ENCODE results near the gene GRK5. TPM values are rescaled to one million over a fixed set of nuclear protein-coding genes. Genes with fewer than 3 reads are reported as not detected.

GRK5 gene
- total RNA-seq, 1 experiment from 2014 or later = 29.0 TPM

- no TSS peak for BruUV-seq (replicated peaks)
- Histone ChIP-seq H3K36me3 (ENCODE audit: control insufficient read depth, insufficient read depth, low read length) (no peaks in the 10 kb centered on the region), H3K4me3 (ENCODE audit: low read depth in 2 of 2, low read length in 2 of 2) (no peak overlapping the region), H3K27me3 (ENCODE audit: control insufficient read depth, insufficient read depth, low read length) (no peaks in the 10 kb centered on the region), H3K27ac (ENCODE audit: low read length) (peak overlapping the region; percentile 74), H3K4me1 (ENCODE audit: control insufficient read depth, insufficient read depth, low read length) (peaks cover 37% of the 10 kb centered on the region), H3K9me3 (ENCODE audit: control insufficient read depth, insufficient read depth, low read depth, low read length) (no peaks in the 10 kb centered on the region)
- no peak for DNase-seq (ENCODE audit: low read depth, low spot score)
- ChIA-PET POLR2A (no interaction called here), CTCF (interaction anchor here (1.0 kb wide), 1 partner anchor 11 kb away, joined by 3 read pairs; no protein-coding TSS in a partner anchor)
- intact Hi-C loops (cut with micrococcal nuclease; ENCODE audit: unreplicated experiment) (no loop called here), in situ Hi-C loops (cut with HindIII; ENCODE audit: low pct_unique_long_range_greater_than_20kb, low sequenced_read_pairs) (no loop called here)
- TF ChIP-seq POLR2AphosphoS5 (IDR thresholded peaks at IDR 0.05; ENCODE audit: low read depth, low read length) (no peak), TCF7L2 (IDR thresholded peaks at IDR 0.05; ENCODE audit: low read depth, low read length) (no peak), SIN3A (IDR thresholded peaks at IDR 0.05; ENCODE audit: borderline replicate concordance, insufficient read depth, low read depth, low read length) (no peak)
- TF ChIP-seq, protein P1, sequence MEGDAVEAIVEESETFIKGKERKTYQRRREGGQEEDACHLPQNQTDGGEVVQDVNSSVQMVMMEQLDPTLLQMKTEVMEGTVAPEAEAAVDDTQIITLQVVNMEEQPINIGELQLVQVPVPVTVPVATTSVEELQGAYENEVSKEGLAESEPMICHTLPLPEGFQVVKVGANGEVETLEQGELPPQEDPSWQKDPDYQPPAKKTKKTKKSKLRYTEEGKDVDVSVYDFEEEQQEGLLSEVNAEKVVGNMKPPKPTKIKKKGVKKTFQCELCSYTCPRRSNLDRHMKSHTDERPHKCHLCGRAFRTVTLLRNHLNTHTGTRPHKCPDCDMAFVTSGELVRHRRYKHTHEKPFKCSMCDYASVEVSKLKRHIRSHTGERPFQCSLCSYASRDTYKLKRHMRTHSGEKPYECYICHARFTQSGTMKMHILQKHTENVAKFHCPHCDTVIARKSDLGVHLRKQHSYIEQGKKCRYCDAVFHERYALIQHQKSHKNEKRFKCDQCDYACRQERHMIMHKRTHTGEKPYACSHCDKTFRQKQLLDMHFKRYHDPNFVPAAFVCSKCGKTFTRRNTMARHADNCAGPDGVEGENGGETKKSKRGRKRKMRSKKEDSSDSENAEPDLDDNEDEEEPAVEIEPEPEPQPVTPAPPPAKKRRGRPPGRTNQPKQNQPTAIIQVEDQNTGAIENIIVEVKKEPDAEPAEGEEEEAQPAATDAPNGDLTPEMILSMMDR (IDR thresholded peaks at IDR 0.05) = no peak
- TF ChIP-seq, protein P2, sequence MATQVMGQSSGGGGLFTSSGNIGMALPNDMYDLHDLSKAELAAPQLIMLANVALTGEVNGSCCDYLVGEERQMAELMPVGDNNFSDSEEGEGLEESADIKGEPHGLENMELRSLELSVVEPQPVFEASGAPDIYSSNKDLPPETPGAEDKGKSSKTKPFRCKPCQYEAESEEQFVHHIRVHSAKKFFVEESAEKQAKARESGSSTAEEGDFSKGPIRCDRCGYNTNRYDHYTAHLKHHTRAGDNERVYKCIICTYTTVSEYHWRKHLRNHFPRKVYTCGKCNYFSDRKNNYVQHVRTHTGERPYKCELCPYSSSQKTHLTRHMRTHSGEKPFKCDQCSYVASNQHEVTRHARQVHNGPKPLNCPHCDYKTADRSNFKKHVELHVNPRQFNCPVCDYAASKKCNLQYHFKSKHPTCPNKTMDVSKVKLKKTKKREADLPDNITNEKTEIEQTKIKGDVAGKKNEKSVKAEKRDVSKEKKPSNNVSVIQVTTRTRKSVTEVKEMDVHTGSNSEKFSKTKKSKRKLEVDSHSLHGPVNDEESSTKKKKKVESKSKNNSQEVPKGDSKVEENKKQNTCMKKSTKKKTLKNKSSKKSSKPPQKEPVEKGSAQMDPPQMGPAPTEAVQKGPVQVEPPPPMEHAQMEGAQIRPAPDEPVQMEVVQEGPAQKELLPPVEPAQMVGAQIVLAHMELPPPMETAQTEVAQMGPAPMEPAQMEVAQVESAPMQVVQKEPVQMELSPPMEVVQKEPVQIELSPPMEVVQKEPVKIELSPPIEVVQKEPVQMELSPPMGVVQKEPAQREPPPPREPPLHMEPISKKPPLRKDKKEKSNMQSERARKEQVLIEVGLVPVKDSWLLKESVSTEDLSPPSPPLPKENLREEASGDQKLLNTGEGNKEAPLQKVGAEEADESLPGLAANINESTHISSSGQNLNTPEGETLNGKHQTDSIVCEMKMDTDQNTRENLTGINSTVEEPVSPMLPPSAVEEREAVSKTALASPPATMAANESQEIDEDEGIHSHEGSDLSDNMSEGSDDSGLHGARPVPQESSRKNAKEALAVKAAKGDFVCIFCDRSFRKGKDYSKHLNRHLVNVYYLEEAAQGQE (IDR thresholded peaks at IDR 0.05; ENCODE audit: insufficient read depth in 1 of 2, low read depth in 2 of 2, low read length in 1 of 2) = no peak
- peak; percentile 22 for ATAC-seq
Measured at GRCh38 chr10:119233123-119233820, 25.9 kb downstream of the GRK5 start.

GRCh38 chr10:119233821-119234220, 26.4 kb downstream of the GRK5 start:
- Histone ChIP-seq H3K9me3 (ENCODE audit: control insufficient read depth, insufficient read depth, low read depth, low read length) (no peaks in the 10 kb centered on the region), H3K4me1 (ENCODE audit: control insufficient read depth, insufficient read depth, low read length) (peaks cover 42% of the 10 kb centered on the region), H3K4me3 (ENCODE audit: low read depth in 2 of 2, low read length in 2 of 2) (no peak overlapping the region), H3K36me3 (ENCODE audit: control insufficient read depth, insufficient read depth, low read length) (no peaks in the 10 kb centered on the region), H3K27me3 (ENCODE audit: control insufficient read depth, insufficient read depth, low read length) (no peaks in the 10 kb centered on the region), H3K27ac (ENCODE audit: low read length) (peak overlapping the region; percentile 74)
- ChIA-PET CTCF (interaction anchor here (1.0 kb wide), 1 partner anchor 12 kb away, joined by 3 read pairs; no protein-coding TSS in a partner anchor), POLR2A (no interaction called here)
- ATAC-seq (peak; percentile 39), DNase-seq (ENCODE audit: low read depth, low spot score) (no peak)
- intact Hi-C loops (cut with micrococcal nuclease; ENCODE audit: unreplicated experiment) (no loop called here), in situ Hi-C loops (cut with HindIII; ENCODE audit: low pct_unique_long_range_greater_than_20kb, low sequenced_read_pairs) (no loop called here)
- TF ChIP-seq SIN3A (IDR thresholded peaks at IDR 0.05; ENCODE audit: borderline replicate concordance, insufficient read depth, low read depth, low read length) (no peak), TCF7L2 (IDR thresholded peaks at IDR 0.05; ENCODE audit: low read depth, low read length) (no peak), POLR2AphosphoS5 (IDR thresholded peaks at IDR 0.05; ENCODE audit: low read depth, low read length) (no peak)
- TF ChIP-seq, protein P2 (IDR thresholded peaks at IDR 0.05; ENCODE audit: insufficient read depth in 1 of 2, low read depth in 2 of 2, low read length in 1 of 2) = no peak
- TF ChIP-seq, protein P1 (IDR thresholded peaks at IDR 0.05) = no peak
- no TSS peak for BruUV-seq (replicated peaks)

Data from Panc1 (cell line).